C1 segment of cervical spinal cord (tissue), 14 donors: ENCODE results near the gene CD180.
"Not testable (repeated sequence)": the region's sequence is repeated elsewhere in the genome, so short reads cannot be mapped to it uniquely, and the experiment has no call there.

Experiments
- DNase-seq, 14 donors: peaks; one replicate each; lab custom pipeline; 2025; lab: John Stamatoyannopoulos, UW

CD180 gene

DNA sequence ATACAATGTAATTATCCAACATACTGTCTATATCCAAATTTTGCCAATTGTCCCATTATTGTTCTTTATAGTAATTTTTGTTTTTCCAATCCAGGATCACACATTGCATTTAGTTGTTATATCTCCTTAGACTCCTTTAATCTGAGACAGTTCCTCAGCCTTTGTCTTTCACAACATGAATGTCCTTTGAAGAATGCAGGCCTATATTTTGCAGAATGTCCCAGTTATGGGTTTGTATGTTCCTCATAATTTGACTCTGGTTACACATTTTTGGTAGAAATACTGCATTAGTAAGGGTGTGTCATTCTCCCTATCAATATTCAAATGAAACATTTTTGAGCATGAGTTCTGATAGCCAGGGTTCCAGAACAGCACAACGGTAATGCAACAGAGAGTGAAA lies 6.7 kb downstream of the CD180 start:
- DNase-seq: no peak

DNA sequence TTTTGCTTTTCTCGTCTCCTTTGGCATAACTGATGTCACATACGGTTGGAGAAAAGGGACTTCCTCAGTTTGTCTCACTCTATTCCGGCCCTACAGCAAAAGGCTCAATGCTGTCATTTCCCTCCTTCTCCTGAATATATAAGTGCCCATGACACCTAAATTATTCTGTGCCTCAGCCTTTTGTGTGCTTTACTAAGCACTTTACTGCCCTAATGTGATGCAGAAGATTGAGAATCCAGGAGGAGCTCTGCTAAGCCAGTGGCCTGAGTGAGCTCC lies 7.6 kb downstream of the CD180 start:
- no peak for DNase-seq

DNA sequence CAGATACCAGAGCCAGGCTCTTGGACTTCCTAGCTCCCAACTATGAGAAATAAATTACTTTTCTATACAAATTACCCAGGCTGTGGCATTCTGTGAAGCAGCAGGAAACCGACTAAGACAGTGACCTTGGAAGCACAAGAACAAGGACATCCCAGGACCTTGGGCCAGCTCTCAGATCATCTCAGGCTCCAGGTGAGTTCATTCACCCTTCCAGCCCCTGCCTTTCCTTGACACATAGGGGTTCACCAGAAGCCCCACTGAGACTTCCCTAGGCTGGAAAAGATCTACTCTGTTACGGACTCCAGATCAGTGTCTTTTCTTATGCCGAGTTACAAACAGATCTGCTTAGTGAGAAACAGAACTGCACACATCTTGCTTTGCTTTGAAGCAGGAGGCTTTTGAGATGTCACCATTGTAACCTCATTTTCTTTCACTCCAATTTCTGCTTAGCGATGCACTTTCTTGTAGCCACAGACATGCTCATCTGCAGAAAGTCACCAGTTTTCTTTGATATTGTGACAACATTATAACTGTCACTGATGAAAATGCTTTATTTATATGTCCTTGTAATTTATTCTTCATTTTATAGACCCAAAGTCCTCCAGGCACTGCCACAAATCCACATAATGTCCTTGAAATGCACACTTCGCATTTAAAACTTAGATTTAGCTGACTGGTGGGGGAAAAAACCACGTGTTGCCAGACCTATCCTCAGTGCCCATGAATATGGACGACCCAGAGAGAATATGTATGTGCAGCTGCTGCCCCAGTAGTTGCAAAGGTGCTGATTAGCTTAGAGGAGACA lies 8.1 kb downstream of the CD180 start:
- DNase-seq: no peak

DNA sequence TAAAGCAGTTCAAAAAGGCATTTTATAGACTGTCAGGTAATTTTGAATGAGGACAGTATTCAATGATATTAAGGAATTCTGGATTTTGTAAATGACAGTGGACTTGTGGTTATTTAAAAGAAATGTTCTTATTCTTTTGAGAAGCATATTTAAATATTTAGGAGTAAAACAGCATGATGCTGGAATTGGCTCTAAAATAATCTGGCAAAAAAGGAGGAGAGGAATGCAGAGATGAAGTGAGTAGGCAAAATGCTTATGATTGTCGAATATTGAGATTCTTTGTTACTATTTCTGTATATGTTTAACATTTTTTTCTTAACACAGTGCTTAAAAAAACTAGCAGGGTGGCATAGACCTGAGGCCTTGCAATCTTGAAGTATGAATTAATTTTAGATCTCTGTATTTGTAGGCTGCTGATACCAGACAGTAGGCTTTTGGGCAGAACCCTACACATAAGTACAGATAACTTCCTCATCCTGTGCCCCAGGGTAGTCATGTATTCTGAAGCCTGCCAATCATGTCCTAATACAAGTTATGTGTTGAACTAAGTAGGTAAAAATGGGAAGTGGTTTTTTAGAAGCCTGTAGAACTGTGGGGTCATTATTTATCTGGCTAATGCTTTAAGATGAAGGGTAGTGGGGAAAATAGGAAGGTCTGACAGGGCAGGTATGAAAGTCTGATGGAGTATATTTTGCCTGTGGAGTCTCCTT lies 9.4 kb downstream of the CD180 start:
- DNase-seq: no peak

DNA sequence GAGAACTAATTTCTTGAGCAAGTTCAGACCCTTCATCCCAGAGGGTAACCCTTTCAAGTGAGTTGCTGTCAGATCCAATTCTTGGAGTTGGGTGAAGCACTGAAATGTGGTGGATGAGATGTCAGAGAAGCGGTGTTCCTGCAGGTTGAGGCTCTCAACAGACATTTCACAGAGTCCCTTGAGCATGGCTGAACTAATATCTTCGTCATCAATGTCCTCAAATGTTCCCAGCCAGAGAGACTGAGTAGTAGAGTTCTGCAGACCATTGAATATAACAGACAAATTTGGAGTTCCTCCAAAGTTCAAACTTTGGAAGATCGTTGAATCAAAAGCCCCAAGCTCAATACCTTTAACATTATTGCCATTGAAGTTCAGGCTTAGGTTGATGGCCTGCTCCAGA lies 12.7 kb downstream of the CD180 start:
- DNase-seq: no peak

DNA sequence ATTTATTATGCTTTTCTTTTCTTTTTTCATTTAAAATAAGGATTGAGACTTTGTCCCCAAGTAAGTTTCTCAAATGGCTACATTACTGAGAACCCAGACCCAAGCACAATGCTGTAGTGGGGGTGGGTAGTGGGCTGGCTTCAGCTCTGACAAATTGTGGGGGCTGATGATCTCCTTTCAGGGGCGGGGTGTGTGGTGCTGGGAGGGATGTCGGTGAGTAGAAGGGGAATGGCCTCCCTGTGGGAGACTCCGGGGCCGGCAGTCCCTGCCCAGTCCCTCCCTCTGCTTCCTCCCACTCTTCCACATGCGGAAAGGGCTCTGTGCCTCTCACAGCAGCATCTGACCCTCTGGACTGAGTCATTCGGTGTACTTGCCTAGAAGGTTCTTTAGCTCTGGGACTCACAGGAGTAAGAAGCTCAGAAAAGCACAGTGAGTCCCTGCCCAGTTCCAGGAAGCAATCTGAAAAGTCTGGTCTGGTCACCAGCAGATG lies 14.3 kb downstream of the CD180 start:
- peak in 6 of 14 donors; percentile 11 to 71 (median 24) for DNase-seq

DNA sequence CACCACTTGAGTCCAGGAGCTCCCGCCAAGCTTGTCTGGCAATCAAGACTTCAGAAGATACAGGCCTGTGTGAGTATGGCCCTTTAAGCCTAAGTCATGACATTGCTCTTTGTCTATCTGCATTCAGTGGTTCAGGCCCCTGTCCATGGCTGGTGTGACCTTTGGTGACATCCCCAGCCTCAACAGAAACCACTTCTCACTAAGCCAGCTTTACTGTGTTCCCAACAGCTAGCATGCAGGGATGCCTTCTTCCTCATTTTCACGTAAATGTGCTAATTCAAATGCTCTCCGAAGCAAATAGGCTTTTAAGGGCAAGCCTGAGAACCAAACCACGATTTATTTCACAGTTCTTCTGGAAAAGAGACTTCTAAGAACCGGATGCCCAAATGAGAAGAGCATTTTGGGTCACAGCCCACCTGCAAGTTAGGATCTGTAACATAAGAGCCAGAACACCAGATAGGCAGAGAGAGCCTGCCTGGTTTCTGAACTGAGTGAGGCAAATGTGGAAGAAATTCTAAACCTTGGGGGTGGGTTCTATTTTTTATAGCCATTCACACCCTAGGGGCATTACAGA lies 14.9 kb downstream of the CD180 start:
- DNase-seq: peak in 2 of 14 donors; percentile 15 to 19

DNA sequence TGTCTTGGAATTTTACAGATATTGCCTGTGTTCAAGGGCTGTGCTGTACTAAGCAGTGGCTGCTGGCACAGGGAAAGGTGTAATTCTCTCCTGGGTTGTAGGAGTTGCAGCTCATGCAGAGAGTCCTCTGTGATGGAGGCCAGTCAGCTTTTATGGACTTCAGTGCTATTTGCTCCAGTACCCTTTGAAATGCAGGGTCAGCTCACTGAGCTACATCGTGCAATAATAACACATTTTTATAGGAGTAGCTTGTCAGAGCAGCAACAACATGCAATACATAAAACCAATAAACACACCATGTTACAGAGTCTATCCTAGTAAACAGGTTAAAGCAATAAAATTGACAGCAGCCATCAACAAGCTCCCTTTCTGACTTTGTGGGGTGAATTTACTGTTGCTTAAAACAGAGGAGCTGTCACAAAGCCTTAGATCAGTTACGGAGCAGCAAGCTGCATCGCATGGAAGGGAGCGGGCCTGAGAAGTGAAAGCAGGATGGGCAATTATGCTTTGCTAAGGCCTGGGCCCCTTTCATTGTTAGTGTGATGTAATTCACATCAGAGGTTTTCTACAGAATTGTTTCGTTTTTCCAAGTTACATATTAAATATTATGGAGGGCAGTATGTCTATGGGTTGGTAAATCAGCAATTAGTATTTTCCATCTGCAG lies 16.8 kb downstream of the CD180 start:
- no peak for DNase-seq

DNA sequence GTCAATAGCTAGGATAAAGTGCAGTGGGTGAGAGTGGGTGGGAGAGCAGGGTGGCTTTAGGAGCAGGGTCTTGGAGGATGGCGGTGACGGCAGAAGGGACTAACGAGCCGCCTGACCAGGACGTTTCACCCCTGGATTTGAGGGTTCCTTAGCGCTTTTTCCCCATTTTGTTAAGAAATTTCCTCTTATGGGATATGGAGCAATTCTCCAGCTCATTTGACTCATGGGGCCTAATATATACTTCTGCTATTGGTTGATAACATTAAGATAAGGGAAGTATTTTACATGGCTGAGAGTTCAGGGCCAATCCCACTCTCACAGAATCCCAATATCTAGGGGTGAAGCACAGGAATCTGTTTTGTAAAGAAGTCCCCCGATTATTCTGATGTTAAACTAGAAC lies 17.6 kb downstream of the CD180 start:
- no peak for DNase-seq

DNA sequence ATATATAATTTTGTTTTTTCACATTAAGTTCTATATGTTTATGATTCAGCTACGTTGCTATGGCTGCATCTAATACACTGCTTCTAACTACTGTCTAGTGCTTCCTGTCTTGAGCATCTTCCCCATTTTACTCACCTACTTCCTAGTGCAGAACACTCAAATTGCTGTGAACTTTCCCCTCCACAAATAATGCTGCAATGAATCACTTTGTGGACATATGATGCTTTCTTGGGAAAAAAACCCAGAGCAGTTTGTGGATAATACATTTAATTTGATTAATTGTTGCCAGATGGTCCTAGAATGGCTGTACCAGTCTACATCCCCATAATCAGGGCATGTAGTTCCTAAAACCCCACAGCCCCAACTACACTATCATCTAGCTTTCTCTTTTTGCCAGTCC lies 18.5 kb downstream of the CD180 start:
- no peak for DNase-seq

DNA sequence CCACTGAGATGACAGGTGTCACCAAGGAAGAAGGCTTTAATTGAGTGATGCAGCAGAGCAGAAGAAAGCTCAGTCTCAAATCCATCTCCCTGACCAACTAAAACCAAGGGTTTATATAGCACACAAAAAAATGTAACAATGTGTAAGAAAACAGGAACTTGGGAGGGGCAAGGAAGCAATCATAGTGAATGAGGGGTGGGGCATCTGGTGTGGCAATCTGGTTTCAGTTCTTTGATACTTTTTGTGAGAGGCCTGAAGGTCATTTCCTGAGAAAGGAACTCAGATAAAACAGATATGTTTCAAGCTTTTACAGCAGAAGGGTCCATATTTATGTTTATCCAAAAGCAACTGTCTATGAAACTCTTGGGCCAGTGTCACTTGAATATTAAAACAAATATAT lies 19.7 kb downstream of the CD180 start:
- no peak for DNase-seq

DNA sequence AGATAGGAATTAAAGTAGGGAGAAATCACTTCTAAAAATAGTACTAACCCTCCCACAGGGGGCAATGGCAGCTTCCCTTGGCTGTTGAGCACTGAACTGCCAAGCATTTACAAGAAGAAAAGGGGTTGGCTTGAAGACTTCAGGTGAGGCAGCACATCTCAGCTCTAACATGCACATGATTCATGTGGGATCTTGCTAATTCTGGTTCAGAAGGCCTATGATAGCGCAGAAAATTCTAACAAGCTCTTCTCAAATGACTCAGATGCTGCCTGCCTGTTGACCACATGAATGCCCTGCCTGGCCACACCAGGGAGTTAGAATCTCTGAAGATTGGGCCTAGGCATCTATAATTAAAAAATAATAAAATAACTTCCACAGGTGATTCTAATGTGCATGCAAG lies 22.6 kb downstream of the CD180 start:
- DNase-seq: no peak

DNA sequence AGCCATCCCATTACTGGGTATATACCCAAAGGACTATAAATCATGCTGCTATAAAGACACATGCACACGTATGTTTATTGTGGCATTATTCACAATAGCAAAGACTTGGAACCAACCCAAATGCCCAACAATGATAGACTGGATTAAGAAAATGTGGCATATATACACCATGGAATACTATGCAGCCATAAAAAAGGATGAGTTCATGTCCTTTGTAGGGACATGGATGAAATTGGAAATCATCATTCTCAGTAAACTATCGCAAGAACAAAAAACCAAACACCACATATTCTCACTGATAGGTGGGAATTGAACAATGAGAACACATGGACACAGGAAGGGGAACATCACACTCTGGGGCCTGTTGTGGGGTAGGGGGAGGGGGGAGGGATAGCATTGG lies 23.2 kb downstream of the CD180 start:
- DNase-seq: not testable (repeated sequence)

DNA sequence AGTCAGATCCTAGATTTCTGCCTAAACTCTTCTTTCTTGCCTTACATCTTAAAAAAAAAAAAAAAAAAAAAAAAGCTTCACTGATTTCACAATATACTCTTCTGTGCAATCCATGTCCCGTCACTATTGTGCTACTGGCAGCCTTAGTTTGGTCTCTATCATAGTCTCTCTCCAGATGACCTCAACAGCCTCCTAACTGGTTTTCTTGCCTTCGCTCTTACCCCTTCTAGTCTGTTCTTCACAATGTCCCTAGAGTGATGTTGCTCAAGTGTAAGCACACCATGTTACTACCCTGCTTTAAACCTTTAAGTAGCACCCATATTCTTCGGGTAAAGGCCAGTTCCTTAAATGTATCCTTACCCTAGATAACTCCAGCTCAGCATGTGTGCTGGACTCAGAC lies 25.8 kb downstream of the CD180 start:
- DNase-seq: no peak

DNA sequence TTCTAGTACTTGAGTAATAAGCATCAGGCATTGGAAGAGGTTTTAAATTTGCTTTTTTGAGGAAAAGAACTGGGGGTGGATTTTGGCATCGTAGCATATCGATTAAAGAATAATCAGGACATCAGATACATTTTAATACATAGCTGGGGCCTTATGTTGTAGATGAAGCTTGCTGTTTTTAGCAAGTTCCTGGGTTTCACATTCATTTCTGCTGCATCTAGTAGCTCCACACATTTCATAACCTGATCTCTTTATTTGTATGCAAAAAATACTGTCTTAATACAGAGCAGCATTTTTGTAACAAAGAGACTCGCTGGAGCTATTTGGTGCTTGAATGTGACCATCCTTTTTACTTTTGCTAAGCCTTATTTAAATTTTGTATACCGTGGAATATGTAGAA lies 28.5 kb downstream of the CD180 start:
- DNase-seq: no peak

DNA sequence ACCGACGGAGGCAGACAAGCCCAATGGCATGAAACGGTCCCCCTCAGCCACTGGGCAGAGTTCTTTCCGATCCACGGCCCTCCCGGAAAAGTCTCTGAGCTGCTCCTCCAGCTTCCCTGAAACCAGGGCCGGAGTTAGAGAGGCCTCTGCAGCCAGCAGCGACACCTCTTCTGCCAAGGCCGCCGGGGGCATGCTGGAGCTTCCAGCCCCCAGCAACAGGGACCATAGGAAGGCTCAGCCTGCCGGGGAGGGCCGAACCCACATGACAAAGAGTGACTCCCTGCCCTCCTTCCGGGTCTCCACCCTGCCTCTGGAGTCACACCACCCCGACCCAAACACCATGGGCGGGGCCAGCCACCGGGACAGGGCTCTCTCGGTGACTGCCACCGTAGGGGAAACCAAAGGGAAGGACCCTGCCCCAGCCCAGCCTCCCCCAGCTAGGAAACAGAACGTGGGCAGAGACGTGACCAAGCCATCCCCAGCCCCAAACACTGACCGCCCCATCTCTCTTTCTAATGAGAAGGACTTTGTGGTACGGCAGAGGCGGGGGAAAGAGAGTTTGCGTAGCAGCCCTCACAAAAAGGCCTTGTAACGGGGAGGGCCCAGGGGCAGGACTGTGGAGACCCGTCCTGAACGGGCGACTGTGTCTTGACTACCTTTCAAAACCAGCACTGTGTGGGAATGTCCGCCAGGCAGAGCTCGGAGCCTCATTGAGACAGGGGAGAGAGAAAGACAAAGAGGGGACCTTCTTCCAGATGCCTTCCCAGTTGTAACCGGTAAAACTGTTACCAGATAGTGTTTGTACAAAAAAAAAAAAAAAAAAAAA lies 29.9 kb downstream of the CD180 start:
- peak in 3 of 14 donors; percentile 58 to 71 (median 64) for DNase-seq

DNA sequence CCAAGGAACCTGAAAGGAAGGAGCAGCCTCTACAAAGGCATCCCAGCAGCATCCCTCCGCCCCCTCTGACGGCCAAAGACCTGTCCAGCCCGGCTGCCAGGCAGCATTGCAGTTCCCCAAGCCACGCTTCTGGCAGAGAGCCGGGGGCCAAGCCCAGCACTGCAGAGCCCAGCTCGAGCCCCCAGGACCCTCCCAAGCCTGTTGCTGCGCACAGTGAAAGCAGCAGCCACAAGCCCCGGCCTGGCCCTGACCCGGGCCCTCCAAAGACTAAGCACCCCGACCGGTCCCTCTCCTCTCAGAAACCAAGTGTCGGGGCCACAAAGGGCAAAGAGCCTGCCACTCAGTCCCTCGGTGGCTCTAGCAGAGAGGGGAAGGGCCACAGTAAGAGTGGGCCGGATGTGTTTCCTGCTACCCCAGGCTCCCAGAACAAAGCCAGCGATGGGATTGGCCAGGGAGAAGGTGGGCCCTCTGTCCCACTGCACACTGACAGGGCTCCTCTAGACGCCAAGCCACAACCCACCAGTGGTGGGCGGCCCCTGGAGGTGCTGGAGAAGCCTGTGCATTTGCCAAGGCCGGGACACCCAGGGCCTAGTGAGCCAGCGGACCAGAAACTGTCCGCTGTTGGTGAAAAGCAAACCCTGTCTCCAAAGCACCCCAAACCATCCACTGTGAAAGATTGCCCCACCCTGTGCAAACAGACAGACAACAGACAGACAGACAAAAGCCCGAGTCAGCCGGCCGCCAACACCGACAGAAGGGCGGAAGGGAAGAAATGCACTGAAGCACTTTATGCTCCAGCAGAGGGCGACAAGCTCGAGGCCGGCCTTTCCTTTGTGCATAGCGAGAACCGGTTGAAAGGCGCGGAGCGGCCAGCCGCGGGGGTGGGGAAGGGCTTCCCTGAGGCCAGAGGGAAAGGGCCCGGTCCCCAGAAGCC lies 30.8 kb downstream of the CD180 start:
- peak in 13 of 14 donors; percentile 52 to 86 (median 71) for DNase-seq

DNA sequence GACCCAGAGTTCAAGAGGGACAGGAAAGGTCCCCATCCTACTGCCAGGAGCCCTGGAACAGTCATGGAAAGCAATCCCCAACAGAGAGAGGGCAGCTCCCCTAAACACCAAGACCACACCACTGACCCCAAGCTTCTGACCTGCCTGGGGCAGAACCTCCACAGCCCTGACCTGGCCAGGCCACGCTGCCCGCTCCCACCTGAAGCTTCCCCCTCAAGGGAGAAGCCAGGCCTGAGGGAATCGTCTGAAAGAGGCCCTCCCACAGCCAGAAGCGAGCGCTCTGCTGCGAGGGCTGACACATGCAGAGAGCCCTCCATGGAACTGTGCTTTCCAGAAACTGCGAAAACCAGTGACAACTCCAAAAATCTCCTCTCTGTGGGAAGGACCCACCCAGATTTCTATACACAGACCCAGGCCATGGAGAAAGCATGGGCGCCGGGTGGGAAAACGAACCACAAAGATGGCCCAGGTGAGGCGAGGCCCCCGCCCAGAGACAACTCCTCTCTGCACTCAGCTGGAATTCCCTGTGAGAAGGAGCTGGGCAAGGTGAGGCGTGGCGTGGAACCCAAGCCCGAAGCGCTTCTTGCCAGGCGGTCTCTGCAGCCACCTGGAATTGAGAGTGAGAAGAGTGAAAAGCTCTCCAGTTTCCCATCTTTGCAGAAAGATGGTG lies 31.6 kb downstream of the CD180 start:
- no peak for DNase-seq

DNA sequence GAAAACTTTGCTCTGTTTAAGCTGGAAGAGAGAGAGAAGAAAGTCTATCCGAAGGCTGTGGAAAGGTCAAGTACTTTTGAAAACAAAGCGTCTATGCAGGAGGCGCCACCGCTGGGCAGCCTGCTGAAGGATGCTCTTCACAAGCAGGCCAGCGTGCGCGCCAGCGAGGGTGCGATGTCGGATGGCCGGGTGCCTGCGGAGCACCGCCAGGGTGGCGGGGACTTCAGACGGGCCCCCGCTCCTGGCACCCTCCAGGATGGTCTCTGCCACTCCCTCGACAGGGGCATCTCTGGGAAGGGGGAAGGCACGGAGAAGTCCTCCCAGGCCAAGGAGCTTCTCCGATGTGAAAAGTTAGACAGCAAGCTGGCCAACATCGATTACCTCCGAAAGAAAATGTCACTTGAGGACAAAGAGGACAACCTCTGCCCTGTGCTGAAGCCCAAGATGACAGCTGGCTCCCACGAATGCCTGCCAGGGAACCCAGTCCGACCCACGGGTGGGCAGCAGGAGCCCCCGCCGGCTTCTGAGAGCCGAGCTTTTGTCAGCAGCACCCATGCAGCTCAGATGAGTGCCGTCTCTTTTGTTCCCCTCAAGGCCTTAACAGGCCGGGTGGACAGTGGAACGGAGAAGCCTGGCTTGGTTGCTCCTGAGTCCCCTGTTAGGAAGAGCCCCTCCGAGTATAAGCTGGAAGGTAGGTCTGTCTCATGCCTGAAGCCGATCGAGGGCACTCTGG lies 32.6 kb downstream of the CD180 start:
- no peak for DNase-seq
